HG02943 (cell line): ENCODE results near the gene OR1I1.
"Not testable (repeated sequence)": the region's sequence is repeated elsewhere in the genome, so short reads cannot be mapped to it uniquely, and the experiment has no call there.

Experiments used
- ATAC-seq: cut with Tn5 transposase; IDR thresholded peaks from one replicate; pipeline ENCODE4 v1.9.1; 2021; ENCODE audit warnings: mild to moderate bottlenecking, low read depth, moderate library complexity; ENCODE audit not compliant: unreplicated experiment

OR1I1 gene, protein sequence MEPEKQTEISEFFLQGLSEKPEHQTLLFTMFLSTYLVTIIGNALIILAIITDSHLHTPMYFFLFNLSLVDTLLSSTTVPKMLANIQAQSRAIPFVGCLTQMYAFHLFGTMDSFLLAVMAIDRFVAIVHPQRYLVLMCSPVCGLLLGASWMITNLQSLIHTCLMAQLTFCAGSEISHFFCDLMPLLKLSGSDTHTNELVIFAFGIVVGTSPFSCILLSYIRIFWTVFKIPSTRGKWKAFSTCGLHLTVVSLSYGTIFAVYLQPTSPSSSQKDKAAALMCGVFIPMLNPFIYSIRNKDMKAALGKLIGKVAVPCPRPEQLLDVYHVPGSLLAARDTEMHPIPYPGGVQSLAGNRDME

GRCh38 chr19:15081911-15082310, at the start of gene OR1I1:
Gene OR1I1, plus strand, starts transcription at chr19:15082211. Its CDS starts 4,855 bp downstream, at chr19:15087066.
- no peak for ATAC-seq

DNA sequence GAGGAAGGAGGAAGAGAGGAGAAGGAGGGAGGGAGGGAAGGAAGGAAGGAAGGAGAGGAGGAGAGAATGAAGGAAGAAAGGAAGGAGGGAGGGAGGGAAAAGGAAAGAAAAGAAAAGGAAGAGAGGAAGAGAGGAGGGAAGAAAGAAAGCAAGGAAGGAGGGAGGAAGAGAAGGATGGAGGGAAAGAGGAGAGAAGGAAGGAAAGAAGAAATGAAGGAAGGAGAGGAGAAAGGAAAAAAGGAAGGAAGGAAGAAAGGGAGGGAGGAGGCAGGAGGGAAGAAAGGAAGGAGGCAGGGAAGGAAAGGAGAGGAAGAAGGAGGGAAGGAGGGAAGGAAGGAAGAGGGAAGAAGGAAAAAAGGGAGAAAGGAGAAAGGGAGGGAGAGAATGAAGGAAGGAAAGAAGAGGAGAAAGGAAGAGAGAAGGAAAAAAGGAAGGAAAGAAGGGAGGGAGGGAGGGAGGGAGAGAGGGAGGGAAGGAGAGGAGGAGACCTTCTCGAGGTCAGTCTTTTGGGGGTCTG, 46.2 kb upstream of the OR1I1 start:
- ATAC-seq: no peak

GRCh38 chr19:15037586-15037985, 44.4 kb upstream of the OR1I1 start:
- no peak for ATAC-seq

GRCh38 chr19:15038294-15038693, 43.7 kb upstream of the OR1I1 start:
- no peak for ATAC-seq

DNA sequence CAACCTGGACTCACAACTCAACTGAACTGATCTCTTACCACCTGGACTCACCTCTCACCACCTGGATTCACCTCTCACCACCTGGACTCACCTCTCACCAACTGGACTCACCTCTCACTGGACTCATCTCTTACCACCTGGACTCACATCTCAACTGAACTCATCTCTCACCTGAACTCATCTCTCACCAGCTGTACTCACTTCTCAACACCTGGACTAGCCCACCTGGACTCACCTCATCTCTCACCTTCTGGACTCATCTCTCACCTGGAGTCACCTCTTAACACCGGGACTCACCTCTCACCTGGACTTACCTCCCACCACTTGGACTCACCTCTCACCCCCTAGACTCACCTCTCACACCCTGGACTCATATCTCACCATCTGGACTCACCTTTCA, 40.0 kb upstream of the OR1I1 start:
- no peak for ATAC-seq

DNA sequence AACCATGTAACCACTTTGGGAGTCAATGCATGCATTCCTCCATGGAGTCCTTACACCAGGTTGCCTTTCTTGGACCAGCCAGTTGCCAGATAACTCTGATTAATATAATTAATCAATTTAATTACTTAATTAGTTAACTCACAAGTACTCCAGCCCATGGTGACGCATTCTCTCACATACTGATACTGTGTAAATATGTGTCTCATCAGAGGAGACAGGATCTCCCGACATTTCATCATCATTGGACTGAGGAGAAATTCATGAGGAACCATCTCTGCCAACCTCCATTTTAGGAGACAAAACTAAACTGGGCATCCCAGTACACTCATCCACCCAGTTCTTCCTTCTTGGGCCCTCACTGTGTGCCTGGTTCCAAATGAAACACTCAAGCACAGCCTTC, 39.2 kb upstream of the OR1I1 start:
- ATAC-seq: no peak

DNA sequence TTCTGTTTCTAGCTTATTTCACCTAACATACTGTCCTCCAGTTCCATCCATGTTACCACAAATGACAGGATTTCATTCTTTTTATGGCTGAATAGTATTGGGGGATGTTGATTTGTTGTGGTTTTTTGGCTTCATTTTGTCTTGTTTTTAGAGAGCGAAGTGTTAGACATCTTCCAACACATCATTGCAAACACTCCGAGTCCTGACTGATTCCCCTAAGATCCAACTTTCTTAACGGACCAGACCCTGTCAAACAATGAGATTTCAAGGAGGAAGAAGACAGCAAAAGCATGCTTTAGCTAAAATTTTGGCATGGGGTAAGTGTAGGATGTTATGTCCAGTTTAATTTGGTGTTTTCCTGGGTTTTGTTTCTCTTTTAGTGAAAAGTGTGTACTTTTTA, 36.5 kb upstream of the OR1I1 start:
- no peak for ATAC-seq

DNA sequence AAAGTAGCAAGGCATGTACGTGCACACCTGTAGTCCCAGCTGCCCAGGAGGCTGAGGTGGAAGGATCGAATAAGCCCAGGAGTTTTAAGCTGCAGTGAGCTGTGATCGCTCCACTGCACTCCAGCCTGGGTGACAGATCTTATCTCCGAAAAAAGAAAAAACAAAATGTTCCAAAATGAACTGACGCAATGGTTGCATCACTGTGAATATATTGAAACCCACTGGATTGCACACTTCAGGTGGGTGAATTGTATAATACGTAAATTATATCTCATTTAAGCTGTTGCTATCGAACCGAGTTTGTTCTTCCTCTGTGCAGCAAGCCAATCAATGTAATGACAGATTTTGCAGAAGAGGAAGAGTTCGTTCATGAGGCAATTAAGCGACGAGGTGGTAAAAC, 34.3 kb upstream of the OR1I1 start:
- no peak for ATAC-seq

DNA sequence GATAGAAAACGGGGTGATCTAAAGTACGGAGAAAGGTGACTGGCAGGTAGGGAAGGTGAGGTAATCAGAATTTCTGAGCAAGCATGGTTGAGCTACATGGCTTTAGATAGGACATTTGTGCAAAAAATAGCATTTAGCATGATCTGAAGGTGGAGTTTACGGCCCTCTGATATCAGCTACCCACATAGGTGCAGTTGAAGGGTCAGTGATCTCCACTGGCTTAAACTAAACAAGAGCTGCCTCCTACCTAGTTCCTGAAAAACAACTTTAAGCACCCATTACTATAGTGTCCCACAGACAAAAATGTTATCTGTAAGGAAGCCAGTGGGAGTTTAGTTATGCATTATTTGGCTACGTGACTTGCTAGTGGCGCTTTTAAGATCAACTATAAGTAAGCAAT, 33.9 kb upstream of the OR1I1 start:
- no peak for ATAC-seq

DNA sequence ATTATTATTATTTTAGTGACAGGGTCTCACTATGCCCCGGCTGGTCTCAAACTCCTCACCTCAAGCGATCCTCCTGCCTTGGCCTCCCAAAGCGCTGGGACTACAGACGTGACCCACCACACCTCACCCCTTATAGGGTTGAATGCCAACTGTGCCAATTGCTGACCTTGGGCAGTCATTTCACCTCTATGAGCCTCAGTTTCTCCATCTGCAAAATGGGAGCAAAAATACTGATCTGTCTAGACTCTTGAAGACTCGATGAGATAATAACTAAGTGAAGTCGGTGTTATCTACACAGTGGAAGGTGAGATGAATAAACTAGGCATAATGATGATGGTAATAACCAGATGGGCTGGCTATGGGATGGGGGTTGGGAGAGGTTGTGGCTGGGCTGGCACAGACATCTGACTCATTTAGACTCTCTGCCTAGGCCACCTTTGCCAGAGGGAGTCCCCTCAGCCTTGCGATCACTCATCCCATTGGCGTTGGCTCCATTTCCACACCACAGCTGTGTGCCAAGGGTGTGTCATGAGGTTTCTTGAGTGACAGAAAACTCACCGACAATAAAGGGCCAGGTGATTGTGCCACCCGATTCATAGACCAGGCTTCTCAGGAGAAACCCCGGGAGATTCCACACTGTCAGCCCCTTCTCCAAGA, 33.0 kb upstream of the OR1I1 start, which contains the start of gene CASP14:
Gene CASP14 (plus strand): TSS at position 596 of the 657 bp plus-strand sequence. CDS start 2,772 bp downstream, outside the sequence.
- no peak for ATAC-seq

DNA sequence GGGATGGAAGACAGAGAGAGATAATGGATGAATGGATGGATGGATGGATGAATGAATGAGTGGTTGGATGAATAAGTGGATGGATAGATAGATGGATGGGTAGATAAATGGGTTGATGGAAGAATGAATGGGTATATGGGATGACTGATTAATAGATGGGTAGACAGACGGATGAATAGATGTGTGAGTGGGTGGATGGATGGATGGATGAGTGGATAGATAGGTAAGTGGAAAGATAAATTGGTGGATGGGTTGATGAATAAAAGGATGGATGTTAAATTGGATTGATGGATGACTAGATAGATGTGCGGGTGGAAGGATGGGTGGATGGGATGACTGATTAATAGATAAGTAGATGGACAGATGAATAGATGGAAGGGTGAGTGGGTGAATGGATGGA, 31.4 kb upstream of the OR1I1 start:
- ATAC-seq: no peak

DNA sequence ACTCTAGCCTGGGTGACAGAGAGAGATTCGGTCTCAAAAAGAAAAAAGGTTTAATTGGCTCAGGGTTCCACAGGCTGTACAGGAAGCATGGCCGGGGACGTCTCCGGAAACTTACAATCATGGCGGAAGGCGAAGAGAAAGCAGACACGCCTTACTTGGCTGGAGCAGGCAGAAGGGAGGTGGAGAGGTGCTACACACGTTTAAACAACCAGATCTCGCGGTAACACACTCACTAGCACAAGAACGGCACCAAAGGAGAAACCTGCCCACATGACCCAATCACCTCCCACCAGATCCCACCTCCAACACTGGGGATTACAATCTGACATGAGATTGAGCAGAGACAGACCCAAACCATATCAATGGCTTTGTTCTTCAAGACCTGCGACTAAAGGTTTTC, 20.0 kb upstream of the OR1I1 start:
- no peak for ATAC-seq

DNA sequence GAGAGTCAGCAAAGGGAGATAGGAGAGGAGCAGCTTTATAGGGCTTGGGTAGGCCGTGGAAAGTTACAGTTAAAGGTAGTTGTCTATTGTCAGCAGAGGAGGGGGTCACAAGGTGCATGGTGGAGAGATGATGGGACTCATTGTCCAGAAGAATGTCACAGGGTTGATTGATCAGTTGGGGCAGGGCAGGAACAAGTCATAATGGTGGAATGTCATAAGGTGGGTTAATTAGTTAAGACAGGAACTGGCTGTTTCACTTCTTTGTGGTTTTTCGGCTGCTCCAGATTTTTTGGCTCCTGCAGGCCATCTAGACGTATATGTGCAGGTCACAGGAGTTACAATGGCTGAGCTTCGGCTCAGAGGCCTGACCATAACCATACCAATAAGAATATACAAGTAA, 11.6 kb upstream of the OR1I1 start:
- not testable (repeated sequence) for ATAC-seq

GRCh38 chr19:15072930-15073647, 8.9 kb upstream of the OR1I1 start:
- ATAC-seq: no peak

- no peak for ATAC-seq
Measured at GRCh38 chr19:15074371-15074770, 7.6 kb upstream of the OR1I1 start.

DNA sequence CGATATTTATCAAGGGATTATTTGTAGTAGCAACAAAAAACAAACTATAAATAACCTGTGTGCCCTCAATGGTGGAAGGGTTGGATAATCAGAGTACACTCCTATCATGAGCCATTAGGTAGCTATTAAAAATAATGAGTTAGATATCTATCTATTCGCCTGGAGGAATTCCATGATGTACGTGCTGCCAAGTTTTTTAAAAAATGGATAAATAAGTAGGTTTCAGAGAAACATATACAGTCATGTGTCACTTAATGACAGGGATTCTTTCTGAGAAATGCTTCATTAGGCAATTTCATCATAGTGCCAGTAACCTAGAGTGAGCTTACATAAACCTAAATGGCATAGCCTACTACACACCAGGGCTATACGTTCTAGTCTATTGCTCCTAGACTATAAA, 6.2 kb upstream of the OR1I1 start:
- no peak for ATAC-seq

DNA sequence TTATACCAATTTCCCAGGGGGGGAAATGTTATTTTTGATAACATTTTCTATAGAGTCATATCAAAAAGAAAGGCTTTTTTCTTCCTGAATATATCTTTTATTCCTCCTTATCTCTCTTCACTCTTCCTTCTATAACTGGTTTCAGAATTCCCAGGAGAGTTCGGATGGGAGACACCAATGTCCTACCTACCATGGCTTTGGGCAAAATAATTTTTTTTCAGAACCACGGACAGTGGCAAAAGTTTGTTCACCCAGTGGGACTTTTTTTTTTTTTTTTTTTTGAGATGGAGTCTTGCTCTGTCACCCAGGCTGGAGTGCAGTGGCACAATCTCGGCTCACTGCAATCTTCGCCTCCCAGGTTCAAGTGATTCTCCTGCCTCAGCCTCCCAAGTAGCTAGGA, 2.0 kb upstream of the OR1I1 start:
- ATAC-seq: not testable (repeated sequence)

- no peak for ATAC-seq
Measured at GRCh38 chr19:15087182-15087581, 5.2 kb downstream of the OR1I1 start.

- no peak for ATAC-seq
Measured at GRCh38 chr19:15091918-15092753, 10.1 kb downstream of the OR1I1 start.

- no peak for ATAC-seq
Measured at GRCh38 chr19:15093001-15093400, 11.0 kb downstream of the OR1I1 start.
